HepG2 (cell line): ENCODE measurements around the gene RNF123. TPM values are rescaled to one million over a fixed set of nuclear protein-coding genes. Genes with fewer than 3 reads are reported as not detected.

Experiments used
- ATF6 ChIP-seq: sonication (generic); formaldehyde crosslinking; conservative IDR thresholded peaks from 2 replicates; pipeline ENCODE4 v1.4.0; 2020; ENCODE audit warnings: missing genetic modification reagents
- BCL6 ChIP-seq: IDR thresholded peaks from 2 replicates; pipeline ENCODE4 v1.6.1; 2016; ENCODE audit warnings: missing genetic modification reagents, missing compliant biosample characterization
- CENPX ChIP-seq: sonication (generic); formaldehyde crosslinking; IDR thresholded peaks from 2 replicates; pipeline ENCODE4 v1.9.0; 2021; ENCODE audit warnings: mild to moderate bottlenecking, missing genetic modification reagents, moderate library complexity
- EZH2 ChIP-seq: conservative IDR thresholded peaks from 2 replicates; pipeline ENCODE4 v1.6.1; 2012; ENCODE audit warnings: mild to moderate bottlenecking, low read depth, low read length, moderate library complexity
- FOXK1 ChIP-seq: sonication (generic); formaldehyde crosslinking; IDR thresholded peaks from 2 replicates; pipeline ENCODE4 v1.4.0; 2020; ENCODE audit warnings: low read depth, missing genetic modification reagents, borderline replicate concordance
- HNF4A ChIP-seq: sonication (generic); formaldehyde crosslinking; IDR thresholded peaks from 2 replicates; pipeline ENCODE4 v1.4.0; 2020; ENCODE audit warnings: missing genetic modification reagents
- KLF12 ChIP-seq: sonication (generic); formaldehyde crosslinking; IDR thresholded peaks from 2 replicates; pipeline ENCODE4 v1.4.0; 2020; ENCODE audit warnings: missing genetic modification reagents, borderline replicate concordance
- KLF9 ChIP-seq: IDR thresholded peaks from 2 replicates; pipeline ENCODE4 v1.6.1; 2016; ENCODE audit warnings: low read depth
- MBNL3 ChIP-seq: fragments of 250-450 bp; sonication (Bioruptor Pico); conservative IDR thresholded peaks from 2 replicates; pipeline ENCODE4 v1.8.0; 2022; ENCODE audit warnings: mild to moderate bottlenecking, inconsistent platforms
- MEIS2 ChIP-seq: sonication (generic); formaldehyde crosslinking; IDR thresholded peaks from 2 replicates; pipeline ENCODE4 v1.9.0; 2021; ENCODE audit warnings: mild to moderate bottlenecking, missing genetic modification reagents
- MYPOP ChIP-seq: sonication (generic); formaldehyde crosslinking; IDR thresholded peaks from 2 replicates; pipeline ENCODE4 v1.8.1; 2023; ENCODE audit warnings: mild to moderate bottlenecking, moderate library complexity, missing genetic modification reagents
- MZF1 ChIP-seq: sonication (generic); formaldehyde crosslinking; IDR thresholded peaks from 2 replicates; pipeline ENCODE4 v1.8.1; 2023; ENCODE audit warnings: mild to moderate bottlenecking, missing genetic modification reagents, borderline replicate concordance
- NRL ChIP-seq: sonication (generic); formaldehyde crosslinking; IDR thresholded peaks from 2 replicates; pipeline ENCODE4 v1.5.0; 2020; ENCODE audit warnings: missing genetic modification reagents, mild to moderate bottlenecking, moderate library complexity, borderline replicate concordance
- PHB2 ChIP-seq: fragments of 450-650 bp; IDR thresholded peaks from 2 replicates; pipeline ENCODE4 v1.6.1; 2018; ENCODE audit not compliant: partially characterized antibody
- RFXAP ChIP-seq: sonication (generic); formaldehyde crosslinking; IDR thresholded peaks from 2 replicates; pipeline ENCODE4 v1.4.0; 2020; ENCODE audit warnings: missing genetic modification reagents, borderline replicate concordance
- SRY ChIP-seq: sonication (generic); formaldehyde crosslinking; IDR thresholded peaks from 2 replicates; pipeline ENCODE4 v1.8.0; 2022; ENCODE audit warnings: mild to moderate bottlenecking, missing genetic modification reagents
- ZNF646 ChIP-seq: sonication (generic); formaldehyde crosslinking; IDR thresholded peaks from 2 replicates; pipeline ENCODE4 v1.9.0; 2021; ENCODE audit warnings: mild to moderate bottlenecking, missing genetic modification reagents
- ZNF839 ChIP-seq: sonication (generic); formaldehyde crosslinking; IDR thresholded peaks from 2 replicates; pipeline ENCODE4 v1.4.0; 2020; ENCODE audit warnings: missing genetic modification reagents, mild to moderate bottlenecking, borderline replicate concordance
- ZSCAN21 ChIP-seq: sonication (generic); formaldehyde crosslinking; IDR thresholded peaks from 2 replicates; pipeline ENCODE4 v1.8.0; 2022; ENCODE audit warnings: mild to moderate bottlenecking, missing genetic modification reagents, moderate library complexity, borderline replicate concordance
- polyA plus RNA-seq, 8 experiments: library from polyadenylated mRNA; depleted of rRNA in 3 of 8; stranded (reverse) in 7 of 8; unstranded in 1 of 8; fragments of >200 nt; fragmentation: Illumina TruSeq in 4 of 8; extraction: Trizol in 4 of 8; gene quantifications; 2 replicates each; pipeline versions ENCODE4 v1.2.1 to v1.2.3, GENCODE V29; 2011 to 2016; ENCODE audit warnings: low read depth in 4 of 8, missing spikeins in 1 of 8, mixed read lengths in 1 of 8; ENCODE audit not compliant: insufficient read depth in 1 of 8
- total RNA-seq, 5 experiments: library from RNA; depleted of rRNA; stranded (reverse); fragments of >200 nt; fragmentation: Illumina TruSeq; extraction: Trizol; gene quantifications; 2 replicates each; pipeline ENCODE4 v1.2.3, GENCODE V29; 2016; ENCODE audit warnings: low read depth in 1 of 5

Gene RNF123
- total and polyA plus RNA-seq, 2 of the 13 experiments (the other 11 are each of a cell fraction or from before 2014, with no cell fraction given) = 29.9 to 82.2 TPM

- TF ChIP-seq MYPOP (CRISPR knock-in tag) (peak; percentile 70), SRY (CRISPR knock-in tag) (peak; percentile 88), MZF1 (CRISPR knock-in tag) (no peak), KLF9 (CRISPR knock-in tag) (no peak), ATF6 (CRISPR knock-in tag) (no peak), ZNF646 (CRISPR knock-in tag) (no peak), HNF4A (no peak), MBNL3 (no peak), MEIS2 (peak; percentile 88), KLF12 (CRISPR knock-in tag) (no peak; the same call in 1 of the 2 replicates), FOXK1 (CRISPR knock-in tag) (no peak), CENPX (CRISPR knock-in tag) (no peak), BCL6 (CRISPR knock-in tag) (no peak), ZSCAN21 (CRISPR knock-in tag) (peak; percentile 77), RFXAP (CRISPR knock-in tag) (no peak), ZNF839 (CRISPR knock-in tag) (0 out of 2 replicates have a peak, but pooled peaks have one; percentile 15), PHB2 (no peak), EZH2 (no peak), NRL (peak; percentile 13; the same call in 1 of the 2 replicates)
Measured at GRCh38 chr3:49673715-49674496, 15.5 kb upstream of the RNF123 start, which contains the start of gene APEH (continued).
